HG03095 (cell line): ENCODE measurements around the gene RHOF.

ENCODE experiments used
- ATAC-seq: cut with Tn5 transposase; IDR thresholded peaks from one replicate; pipeline ENCODE4 v1.9.1; 2021; ENCODE audit warnings: moderate library complexity; ENCODE audit not compliant: unreplicated experiment

RHOF gene, protein sequence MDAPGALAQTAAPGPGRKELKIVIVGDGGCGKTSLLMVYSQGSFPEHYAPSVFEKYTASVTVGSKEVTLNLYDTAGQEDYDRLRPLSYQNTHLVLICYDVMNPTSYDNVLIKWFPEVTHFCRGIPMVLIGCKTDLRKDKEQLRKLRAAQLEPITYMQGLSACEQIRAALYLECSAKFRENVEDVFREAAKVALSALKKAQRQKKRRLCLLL

DNA sequence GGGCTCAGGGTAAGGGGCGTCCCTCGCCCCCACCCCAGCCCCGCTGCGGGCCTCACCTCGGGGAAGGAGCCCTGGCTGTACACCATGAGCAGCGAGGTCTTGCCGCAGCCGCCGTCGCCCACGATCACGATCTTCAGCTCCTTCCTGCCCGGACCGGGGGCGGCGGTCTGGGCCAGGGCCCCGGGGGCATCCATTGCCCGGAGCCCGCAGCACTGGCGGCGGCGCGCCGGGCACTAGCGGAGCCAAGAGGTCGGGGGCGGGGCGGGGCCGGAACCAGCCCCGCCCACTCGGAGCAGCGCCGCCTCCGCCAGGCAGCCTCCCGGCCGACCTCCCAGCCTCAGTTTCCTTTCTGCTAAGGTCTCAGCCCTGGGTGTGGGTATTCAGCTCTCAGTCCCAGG lies at the start of gene RHOF:
Gene RHOF (minus strand): TSS at position 249 of the 398 bp plus-strand sequence. CDS start 55 bp downstream, at position 194.
- no peak for ATAC-seq

DNA sequence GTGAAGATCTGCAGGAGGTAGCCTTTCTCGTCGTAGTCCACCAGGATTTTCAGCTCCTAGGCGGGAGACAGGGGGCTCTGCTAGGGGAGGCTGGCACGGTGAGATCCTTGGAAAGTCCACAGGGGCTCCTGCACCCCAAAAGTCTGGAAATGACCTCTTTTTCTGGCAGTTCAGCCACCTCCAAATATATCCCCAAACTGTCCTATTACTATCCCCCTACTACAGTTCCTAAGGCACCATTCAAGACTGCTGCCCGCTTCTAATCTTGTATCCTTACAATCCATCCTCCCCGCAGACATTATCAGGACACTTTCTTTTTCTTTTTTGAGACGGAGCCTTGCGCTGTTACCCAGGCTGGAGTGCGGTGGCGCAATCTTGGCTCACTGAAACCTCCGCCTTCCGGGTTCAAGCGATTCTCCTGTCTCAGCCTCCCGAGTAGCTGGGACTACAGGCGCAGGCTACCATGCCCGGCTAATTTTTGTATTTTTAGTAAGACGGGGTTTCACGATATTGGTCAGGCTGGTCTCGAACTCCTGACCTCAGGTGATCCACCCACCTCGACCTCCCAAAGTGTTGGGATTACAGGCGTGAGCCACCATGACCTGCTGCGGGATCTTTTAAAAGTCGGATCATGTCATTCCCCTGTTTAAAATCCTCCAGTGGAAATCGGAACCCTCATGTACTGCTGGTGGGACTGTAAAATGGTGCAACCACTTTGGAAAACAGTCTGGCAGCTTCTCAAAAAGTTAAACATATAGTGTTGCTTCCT lies 46.7 kb upstream of the RHOF start:
- ATAC-seq = no peak

DNA sequence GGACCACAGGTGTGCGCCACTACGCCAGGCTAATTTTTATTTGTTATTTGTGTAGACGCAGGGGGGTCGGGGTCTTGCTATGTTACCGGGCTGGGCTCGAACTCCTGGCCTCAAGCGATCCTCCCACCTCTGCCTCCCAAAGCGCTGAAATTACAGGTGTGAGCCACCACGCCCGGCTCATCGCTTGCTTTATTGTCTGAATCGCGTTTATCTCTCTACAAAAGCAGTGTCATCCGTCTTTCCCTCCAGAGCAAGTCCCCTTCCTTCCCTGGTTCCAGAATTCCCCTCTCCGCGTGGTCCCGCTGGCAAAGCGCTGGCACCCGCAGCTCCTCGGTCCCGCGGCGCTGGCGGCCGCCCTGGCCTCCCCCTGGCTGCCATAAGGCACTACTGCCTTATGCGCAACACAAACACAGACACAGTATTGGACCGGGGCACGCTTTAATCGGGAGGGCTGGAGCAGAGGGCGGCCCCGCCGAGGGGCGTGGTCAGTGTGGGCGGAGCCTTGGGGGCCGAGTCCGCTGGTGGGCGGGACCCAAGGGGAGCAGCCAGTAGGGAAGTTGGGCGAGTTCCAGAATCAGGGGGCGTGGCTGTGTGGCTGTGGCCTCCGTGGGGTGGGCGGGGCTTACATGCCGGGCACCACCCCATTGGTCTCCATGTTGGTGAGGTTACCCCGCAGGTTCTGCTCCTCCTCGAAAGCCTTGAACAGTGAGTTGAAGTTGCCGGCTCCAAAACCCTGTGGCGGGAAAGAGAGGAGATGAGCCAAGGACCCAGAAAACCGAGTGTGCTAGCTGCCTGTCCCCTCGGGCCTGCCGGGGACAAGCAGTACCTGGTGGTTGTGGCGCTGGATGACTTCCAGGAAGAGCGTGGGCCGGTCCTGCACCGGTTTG lies 45.9 kb upstream of the RHOF start:
- peak; percentile 93 for ATAC-seq

DNA sequence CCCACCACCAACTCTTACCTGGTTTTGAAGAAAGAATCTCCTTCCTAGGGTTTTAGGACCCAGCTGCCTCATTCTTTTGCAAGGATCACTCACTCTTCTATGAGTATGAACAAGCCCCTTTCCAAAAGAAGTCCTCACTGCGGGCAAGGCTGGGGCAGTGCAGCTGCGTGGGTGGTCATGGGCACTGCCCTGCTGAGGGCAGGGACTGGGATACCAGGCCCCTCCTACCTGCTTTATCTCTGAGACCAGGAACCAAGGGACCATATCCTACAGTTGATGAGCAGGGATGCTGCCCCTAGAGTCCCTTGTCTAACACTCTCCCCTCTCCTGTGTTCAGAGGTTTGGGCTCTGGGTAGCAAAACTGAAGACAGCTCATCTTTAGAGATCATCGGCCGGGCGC lies 44.6 kb upstream of the RHOF start:
- ATAC-seq = no peak

DNA sequence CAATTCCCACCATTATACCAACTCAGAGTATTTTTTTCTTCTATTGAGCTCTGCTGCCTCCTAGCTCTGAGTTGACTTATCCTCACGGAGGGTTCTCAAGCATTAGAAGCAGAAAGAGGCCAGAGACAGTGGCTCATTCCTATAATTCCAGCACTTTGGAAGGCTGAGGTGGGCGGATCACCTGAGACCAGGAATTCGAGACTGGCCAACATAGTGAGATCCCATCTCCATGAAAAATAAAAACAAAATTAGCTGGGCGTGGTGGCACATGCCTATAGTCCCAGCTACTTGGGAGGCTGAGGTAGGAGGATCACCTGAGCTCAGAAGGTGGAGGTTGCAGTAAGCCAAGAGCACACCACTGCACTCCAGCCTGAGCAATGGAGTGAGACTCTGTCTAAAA lies 44.2 kb upstream of the RHOF start:
- no peak for ATAC-seq

DNA sequence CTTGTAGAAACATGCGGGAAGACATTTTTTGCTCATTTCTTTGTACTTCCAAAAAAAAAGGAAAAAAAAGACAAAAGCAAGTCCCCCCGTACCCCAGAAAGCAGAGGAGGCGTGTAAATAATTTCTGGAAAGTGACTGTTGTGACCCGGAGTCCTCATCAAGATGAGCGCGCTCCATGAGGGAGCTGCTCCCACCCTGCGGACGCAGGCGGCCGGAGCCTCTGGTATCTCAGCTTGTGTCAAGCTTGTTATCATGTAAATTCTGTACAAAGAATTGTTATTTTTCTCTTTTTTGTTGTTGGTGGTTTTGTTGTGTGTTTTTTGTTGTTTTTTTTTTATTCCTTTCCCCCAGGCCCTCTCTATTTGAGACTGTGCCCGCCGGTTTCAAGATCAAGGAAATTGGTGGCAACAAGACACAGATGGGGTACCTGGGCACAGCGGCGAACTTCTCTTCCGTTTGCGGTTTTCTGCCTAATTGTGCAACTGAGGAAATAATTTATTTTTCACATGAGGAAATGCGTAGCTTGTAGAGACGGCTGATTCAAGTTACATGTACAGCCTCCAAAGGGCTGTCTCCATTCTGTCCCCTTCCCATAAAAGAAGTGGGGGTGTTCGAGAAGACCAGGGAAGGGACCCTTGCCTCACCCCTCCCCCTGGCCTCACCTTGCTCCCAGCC lies 38.2 kb upstream of the RHOF start:
- ATAC-seq = no peak

DNA sequence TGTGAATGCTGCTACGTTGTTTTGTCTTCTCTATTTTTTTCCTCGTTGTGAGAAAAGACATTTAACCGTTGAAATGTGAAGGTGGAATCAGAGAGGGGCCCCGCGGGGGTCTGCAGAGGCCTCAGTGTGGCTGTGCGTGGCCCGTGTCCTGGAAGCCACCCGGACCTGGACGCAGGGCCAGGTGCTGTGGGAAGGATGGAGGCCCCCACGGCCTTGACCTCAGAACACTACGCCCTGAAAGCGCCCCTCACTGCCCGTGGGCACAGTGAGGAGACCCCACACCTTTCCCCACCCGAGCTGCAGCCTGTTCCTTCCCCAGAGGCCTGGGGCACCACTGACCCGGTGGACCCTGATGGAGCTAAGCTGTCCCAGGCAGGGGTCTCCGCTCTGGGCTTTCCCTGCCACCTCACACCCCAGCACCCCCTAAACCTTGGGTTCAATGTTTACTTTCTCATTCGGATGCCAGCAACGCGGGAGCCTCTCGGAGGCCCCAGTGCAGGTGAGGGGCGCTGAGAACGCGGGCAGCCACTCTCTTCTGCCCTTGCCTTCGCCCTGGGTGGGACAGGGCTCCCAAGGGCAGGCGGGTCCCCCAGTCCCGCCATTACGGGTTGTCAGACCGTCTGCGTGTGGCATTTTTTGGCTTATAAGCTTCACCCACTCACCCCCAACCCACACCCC lies 37.2 kb upstream of the RHOF start:
- no peak for ATAC-seq

GRCh38 chr12:121830134-121830533 lies 36.6 kb upstream of the RHOF start:
- ATAC-seq = no peak

- ATAC-seq = no peak
Measured at GRCh38 chr12:121829250-121829918, 35.9 kb upstream of the RHOF start.

GRCh38 chr12:121828826-121829225 lies 35.3 kb upstream of the RHOF start:
- ATAC-seq = no peak

DNA sequence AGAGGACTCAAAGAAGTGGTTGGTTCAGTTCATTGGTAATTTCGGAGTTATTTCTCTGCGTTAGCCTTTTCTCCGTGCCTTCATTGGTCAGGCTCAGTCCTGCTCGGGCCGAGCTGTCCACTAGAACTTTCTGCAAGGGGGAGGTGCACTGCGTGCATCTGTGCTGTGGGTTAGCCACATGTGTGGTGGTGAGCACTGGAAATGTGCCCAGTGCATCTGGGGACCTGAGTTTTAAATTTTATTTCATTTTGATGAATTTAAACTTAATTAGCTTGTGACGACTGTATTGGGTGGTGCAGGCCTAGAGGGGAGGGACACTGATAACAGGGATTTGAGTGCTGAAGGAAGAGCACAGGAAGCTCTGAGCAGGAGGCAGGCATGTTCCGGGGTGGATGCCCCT lies 34.8 kb upstream of the RHOF start:
- ATAC-seq = no peak

- no peak for ATAC-seq
Measured at GRCh38 chr12:121827351-121828099, 34.0 kb upstream of the RHOF start.

GRCh38 chr12:121826318-121827150 lies 33.0 kb upstream of the RHOF start:
- no peak for ATAC-seq

DNA sequence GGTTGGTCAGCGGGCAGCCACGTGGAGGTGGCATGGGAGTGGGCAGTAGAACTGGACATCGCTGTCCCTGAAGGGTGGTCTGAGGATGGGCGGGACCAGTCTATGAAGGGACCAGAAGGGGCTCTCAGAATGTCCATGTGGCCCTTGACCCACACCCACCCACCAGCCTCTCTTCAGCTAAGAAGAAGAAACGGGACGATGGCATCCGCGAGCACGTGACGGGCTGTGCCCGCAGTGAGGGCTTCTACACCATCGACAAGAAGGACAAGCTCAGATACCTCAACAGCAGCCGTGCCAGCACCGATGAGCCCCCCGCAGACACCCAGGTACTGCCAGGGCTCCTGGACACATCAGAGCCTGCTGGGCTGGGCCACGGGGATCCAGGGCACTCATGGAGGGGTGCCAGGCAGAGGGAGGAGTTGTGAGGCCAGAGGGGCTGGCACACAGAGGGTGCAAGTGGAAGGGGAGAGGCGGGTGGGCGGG lies 31.6 kb upstream of the RHOF start:
- no peak for ATAC-seq

GRCh38 chr12:121823727-121824115 lies 30.2 kb upstream of the RHOF start:
- no peak for ATAC-seq

DNA sequence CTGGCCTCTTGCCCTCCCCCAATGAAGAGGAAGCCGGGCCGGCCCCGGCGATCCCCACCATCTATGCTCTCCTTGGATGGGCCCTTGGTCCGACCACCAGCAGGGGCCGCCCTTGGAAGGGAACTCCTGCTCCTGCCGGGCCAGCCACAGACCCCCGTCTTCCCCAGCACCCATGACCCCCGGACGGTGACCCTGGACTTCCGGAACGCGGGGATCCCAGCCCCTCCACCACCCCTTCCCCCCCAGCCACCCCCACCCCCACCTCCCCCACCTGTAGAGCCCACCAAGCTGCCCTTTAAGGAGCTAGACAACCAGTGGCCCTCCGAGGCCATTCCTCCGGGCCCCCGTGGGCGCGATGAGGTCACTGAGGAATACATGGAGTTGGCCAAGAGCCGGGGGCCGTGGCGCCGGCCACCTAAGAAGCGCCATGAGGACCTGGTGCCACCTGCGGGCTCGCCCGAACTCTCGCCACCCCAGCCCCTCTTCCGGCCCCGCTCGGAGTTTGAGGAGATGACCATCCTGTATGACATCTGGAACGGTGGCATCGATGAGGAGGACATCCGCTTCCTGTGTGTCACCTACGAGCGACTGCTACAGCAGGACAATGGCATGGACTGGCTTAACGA lies 29.7 kb upstream of the RHOF start:
- ATAC-seq = no peak

DNA sequence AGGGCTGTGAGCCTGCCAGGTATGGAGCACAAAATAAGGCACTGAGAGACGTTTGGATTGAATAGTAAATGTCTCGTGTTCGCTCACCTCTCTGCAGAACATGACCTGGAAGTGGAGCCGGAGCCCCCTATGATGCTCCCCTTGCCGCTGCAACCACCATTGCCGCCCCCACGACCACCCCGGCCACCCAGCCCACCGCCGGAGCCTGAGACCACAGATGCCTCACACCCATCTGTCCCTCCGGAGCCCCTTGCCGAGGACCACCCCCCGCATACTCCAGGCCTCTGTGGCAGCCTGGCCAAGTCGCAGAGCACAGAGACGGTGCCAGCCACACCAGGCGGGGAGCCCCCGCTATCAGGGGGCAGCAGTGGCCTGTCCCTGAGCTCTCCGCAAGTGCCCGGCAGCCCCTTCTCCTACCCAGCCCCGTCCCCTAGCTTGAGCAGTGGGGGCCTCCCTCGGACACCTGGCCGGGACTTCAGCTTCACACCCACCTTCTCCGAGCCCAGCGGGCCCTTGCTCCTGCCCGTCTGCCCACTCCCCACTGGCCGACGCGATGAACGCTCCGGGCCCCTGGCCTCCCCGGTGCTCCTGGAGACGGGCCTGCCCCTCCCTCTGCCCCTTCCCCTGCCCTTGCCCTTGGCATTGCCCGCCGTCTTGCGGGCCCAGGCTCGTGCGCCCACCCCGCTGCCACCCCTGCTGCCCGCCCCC lies 29.1 kb upstream of the RHOF start:
- ATAC-seq = no peak
